H1 (cell line): ENCODE data around the gene CPSF7. TPM values are rescaled to one million over a fixed set of nuclear protein-coding genes. Genes with fewer than 3 reads are reported as not detected.

Experiments used
- CTCF ChIA-PET: fragments of 300-600 bp; sonication (Branson Sonifier 250); formaldehyde crosslinking; loops from one replicate; lab custom pipeline; 2021; ENCODE audit not compliant: partially characterized antibody; lab: Charles Lee
- POLR2A ChIA-PET: fragments of 300-600 bp; sonication (Branson Sonifier 250); formaldehyde crosslinking; loops from one replicate; lab custom pipeline; 2021; ENCODE audit warnings: inconsistent platforms; ENCODE audit not compliant: partially characterized antibody; lab: Charles Lee
- DNase-seq, 2 experiments: peaks; one replicate each; pipeline versions ENCODE4 v3.0.0 to v3.0.0-alpha.2; 2010 to 2022; ENCODE audit warnings: low spot score in 2 of 2, low read depth in 1 of 2, mixed read lengths in 1 of 2
- FAIRE-seq: peaks from 2 replicates; lab custom pipeline; 2011; peaks lifted over from hg19 to GRCh38; lab: Jason Lieb, UNC
- H2AFZ ChIP-seq: 2 replicates; pipeline ENCODE4 v1.8.1; 2012; ENCODE audit warnings: low read length, inconsistent platforms
- H2AK5ac ChIP-seq: 2 replicates; pipeline ENCODE4 v1.6.1; 2013; ENCODE audit warnings: low read depth, low read length
- H2BK120ac ChIP-seq: replicated peaks from 2 replicates; pipeline ENCODE3; 2013; ENCODE audit warnings: low read depth, low read length, inconsistent platforms
- H2BK12ac ChIP-seq: 2 replicates; pipeline ENCODE4 v1.6.1; 2013; ENCODE audit warnings: low read depth, low read length
- H2BK15ac ChIP-seq: 2 replicates; pipeline ENCODE4 v1.6.1; 2013; ENCODE audit warnings: low read length
- H2BK20ac ChIP-seq: 2 replicates; pipeline ENCODE4 v1.6.1; 2013; ENCODE audit warnings: low read length
- H2BK5ac ChIP-seq: 2 replicates; pipeline ENCODE4 v1.6.1; 2013; ENCODE audit warnings: low read depth, low read length
- H3K14ac ChIP-seq: 2 replicates; pipeline ENCODE4 v1.6.1; 2013; ENCODE audit warnings: inconsistent platforms; ENCODE audit not compliant: insufficient read length
- H3K18ac ChIP-seq: 2 replicates; pipeline ENCODE4 v1.6.1; 2013; ENCODE audit warnings: low read length; ENCODE audit errors: extremely low read depth
- H3K23ac ChIP-seq: 2 replicates; pipeline ENCODE4 v1.6.1; 2013; ENCODE audit warnings: inconsistent platforms; ENCODE audit not compliant: insufficient read length
- H3K23me2 ChIP-seq: 2 replicates; pipeline ENCODE4 v1.6.1; 2013; ENCODE audit warnings: low read depth, low read length
- H3K27ac ChIP-seq: 2 replicates; pipeline ENCODE4 v1.6.1; 2011; ENCODE audit warnings: low read depth, low read length, inconsistent platforms
- H3K27me3 ChIP-seq, 4 experiments: replicated peaks in 1 of 4; 1 replicate in 1 of 4; 2 replicates in 3 of 4; pipeline versions ENCODE4 v1.6.1 to v1.8.1; 2011 to 2013; ENCODE audit warnings: low read length in 3 of 4, mild to moderate bottlenecking in 3 of 4, inconsistent platforms in 2 of 4, mixed read lengths in 2 of 4, moderate library complexity in 1 of 4; ENCODE audit not compliant: control insufficient read depth in 3 of 4, insufficient read depth in 3 of 4; ENCODE audit errors: extremely low read depth in 1 of 4
- H3K36me3 ChIP-seq, 4 experiments: 2 replicates each; pipeline versions ENCODE4 v1.6.1 to v1.8.1; 2011 to 2013; ENCODE audit warnings: mild to moderate bottlenecking in 4 of 4, low read length in 3 of 4, moderate library complexity in 2 of 4, control low read depth in 1 of 4, inconsistent platforms in 1 of 4; ENCODE audit not compliant: insufficient read depth in 4 of 4, control insufficient read depth in 2 of 4
- H3K4ac ChIP-seq: replicated peaks from 2 replicates; pipeline ENCODE3; 2013; ENCODE audit warnings: low read length, low read depth, mixed read lengths, inconsistent platforms; ENCODE audit not compliant: insufficient read length
- H3K4me1 ChIP-seq, 4 experiments: replicated peaks in 1 of 4; 1 replicate in 1 of 4; 2 replicates in 3 of 4; pipeline versions ENCODE4 v1.6.1 to v1.8.1; 2011 to 2013; ENCODE audit warnings: low read length in 3 of 4, inconsistent platforms in 2 of 4, mixed read lengths in 1 of 4; ENCODE audit not compliant: insufficient read depth in 4 of 4, control insufficient read depth in 3 of 4
- H3K4me2 ChIP-seq, 2 experiments: 2 replicates each; pipeline versions ENCODE4 v1.6.1 to v1.8.1; 2011 to 2013; ENCODE audit warnings: low read depth in 2 of 2, low read length in 2 of 2, control low read depth in 1 of 2, inconsistent platforms in 1 of 2, mild to moderate bottlenecking in 1 of 2; ENCODE audit not compliant: insufficient read depth in 1 of 2
- H3K4me3 ChIP-seq, 4 experiments: fragments of 200-600, 300-600 bp in 1 of 4; sonication (generic), shearing (Covaris generic), sonication (Bioruptor Twin) in 1 of 4; 2 replicates each; pipeline versions ENCODE4 v1.5.1 to v1.8.1; 2011 to 2016; ENCODE audit warnings: low read length in 4 of 4, low read depth in 3 of 4, control low read depth in 2 of 4, inconsistent platforms in 2 of 4, mild to moderate bottlenecking in 2 of 4, mixed read lengths in 1 of 4, moderate library complexity in 1 of 4; ENCODE audit not compliant: insufficient read depth in 2 of 4; ENCODE audit errors: extremely low read depth in 1 of 4
- H3K56ac ChIP-seq: replicated peaks from 2 replicates; pipeline ENCODE3; 2013; ENCODE audit warnings: low read depth, mild to moderate bottlenecking, mixed read lengths, low read length, inconsistent platforms; ENCODE audit not compliant: insufficient read length
- H3K79me1 ChIP-seq: 2 replicates; pipeline ENCODE4 v1.6.1; 2013; ENCODE audit warnings: low read depth, low read length, control low read depth
- H3K79me2 ChIP-seq, 2 experiments: 2 replicates each; pipeline versions ENCODE4 v1.6.1 to v1.8.1; 2012 to 2013; ENCODE audit warnings: low read length in 2 of 2, mild to moderate bottlenecking in 2 of 2, inconsistent platforms in 1 of 2; ENCODE audit not compliant: insufficient read depth in 2 of 2, control insufficient read depth in 1 of 2
- H3K9ac ChIP-seq, 4 experiments: replicated peaks in 1 of 4; 1 replicate in 1 of 4; 2 replicates in 3 of 4; pipeline versions ENCODE4 v1.6.1 to v1.8.1; 2011 to 2013; ENCODE audit warnings: low read depth in 3 of 4, low read length in 3 of 4, control low read depth in 2 of 4, mild to moderate bottlenecking in 2 of 4, moderate library complexity in 2 of 4, inconsistent platforms in 1 of 4; ENCODE audit errors: extremely low read depth in 1 of 4
- H3K9me3 ChIP-seq, 2 experiments: 2 replicates each; pipeline versions ENCODE4 v1.6.1 to v1.8.1; 2012 to 2013; ENCODE audit warnings: mild to moderate bottlenecking in 2 of 2, moderate library complexity in 2 of 2, control low read depth in 1 of 2, inconsistent platforms in 1 of 2, low read depth in 1 of 2, low read length in 1 of 2, mixed read lengths in 1 of 2; ENCODE audit not compliant: insufficient read depth in 2 of 2
- H4K20me1 ChIP-seq, 2 experiments: replicated peaks in 1 of 2; 2 replicates each; pipeline versions ENCODE3 to v1.8.1; 2011 to 2013; ENCODE audit warnings: inconsistent platforms in 2 of 2, low read length in 2 of 2, mild to moderate bottlenecking in 1 of 2; ENCODE audit not compliant: insufficient read depth in 2 of 2, control insufficient read depth in 1 of 2
- H4K5ac ChIP-seq: 2 replicates; pipeline ENCODE4 v1.6.1; 2013; ENCODE audit warnings: low read length, low read depth, mixed read lengths, inconsistent platforms; ENCODE audit not compliant: insufficient read length
- H4K8ac ChIP-seq: 2 replicates; pipeline ENCODE4 v1.8.0; 2013; ENCODE audit warnings: mild to moderate bottlenecking, moderate library complexity, low read length, inconsistent platforms; ENCODE audit not compliant: insufficient read depth; ENCODE audit errors: extremely low read depth
- H4K91ac ChIP-seq: replicated peaks from 2 replicates; pipeline ENCODE3; 2013; ENCODE audit warnings: low read length, mixed read lengths, inconsistent platforms; ENCODE audit not compliant: insufficient read length
- CHD2 ChIP-seq: IDR thresholded peaks from 2 replicates; pipeline ENCODE4 v1.6.1; 2012; ENCODE audit warnings: low read length, improper control_type of control experiment
- JUN ChIP-seq: IDR thresholded peaks from 2 replicates; pipeline ENCODE4 v1.6.1; 2011; ENCODE audit warnings: low read depth, mild to moderate bottlenecking, improper control_type of control experiment, low read length
- RXRA ChIP-seq: IDR thresholded peaks from 2 replicates; pipeline ENCODE4 v1.6.1; 2011; ENCODE audit warnings: low read depth, mild to moderate bottlenecking, low read length, moderate library complexity; ENCODE audit not compliant: insufficient read depth
- SIRT6 ChIP-seq: IDR thresholded peaks from one replicate; pipeline ENCODE4 v1.7.1; 2012; ENCODE audit warnings: low read length, inconsistent platforms
- WGBS, 2 experiments: shearing (Covaris generic) in 1 of 2; methylation state at CpG; one replicate each; pipeline versions ENCODE4 v1.1.6 to v1.1.7; 2013 to 2015; ENCODE audit warnings: low lambda C conversion rate in 2 of 2, mixed read lengths in 2 of 2, inconsistent platforms in 1 of 2, low coverage in 1 of 2, missing lambda C conversion rate in 1 of 2; ENCODE audit not compliant: insufficient replicate concordance in 2 of 2, insufficient coverage in 1 of 2, insufficient read length in 1 of 2; ENCODE audit errors: extremely low coverage in 1 of 2, missing lambda C conversion rate in 1 of 2; 5-methylcytosine and 5-hydroxymethylcytosine counted together
- polyA plus RNA-seq, 7 experiments: library from polyadenylated mRNA; depleted of rRNA in 3 of 7; stranded (reverse) in 5 of 7; unstranded in 2 of 7; fragments of >200 nt in 5 of 7; fragments of 200-250 nt in 2 of 7; gene quantifications; 1 replicate in 5 of 7; 2 replicates in 1 of 7; 4 replicates in 1 of 7; pipeline versions ENCODE4 v1.2.1 to v1.2.3, GENCODE V29; 2011 to 2013; ENCODE audit warnings: missing spikeins in 2 of 7, mixed read lengths in 2 of 7
- total RNA-seq: library from RNA; stranded (reverse); fragmentation: NEBNext Ultra II Directional; extraction: Animal tissue kit (Norgen Biotek cat#: 25700); gene quantifications from 2 replicates; pipeline ENCODE4 v1.2.1, GENCODE V29; 2021

The CPSF7 gene
- total and polyA plus RNA-seq, 2 of the 8 experiments (the other 6 are each of a cell fraction or from before 2014, with no cell fraction given), result 95.9 to 122 TPM

GRCh38 chr11:61473370-61474012, 43.7 kb upstream of the CPSF7 start:
- Histone ChIP-seq H3K4ac (no peak overlapping the region), H2BK20ac (no peak overlapping the region), H2BK120ac (no peak overlapping the region), H3K4me1 (peaks cover 0 to 4% (median 0%) of the 10 kb centered on the region in 4 experiments; a peak in 1 of 7 replicates), H3K4me3 (no peak overlapping the region), H3K27me3 (no peaks in the 10 kb centered on the region), H3K79me2 (no peaks in the 10 kb centered on the region), H2AK5ac (no peak overlapping the region), H3K23ac (no peak overlapping the region), H4K5ac (no peak overlapping the region), H3K23me2 (no peaks in the 10 kb centered on the region), H2BK12ac (no peak overlapping the region), H3K9ac (no peak overlapping the region), H4K91ac (no peak overlapping the region), H2BK5ac (no peak overlapping the region), H3K27ac (no peak overlapping the region), H3K9me3 (no peaks in the 10 kb centered on the region), H2AFZ (no peak overlapping the region), H4K8ac (no peak overlapping the region), H3K18ac (no peak overlapping the region), H3K14ac (no peak overlapping the region), H3K56ac (no peak overlapping the region), H3K36me3 (0 out of 8 replicates have a peak, but pooled peaks cover 0 to 4% (median 0%) of the 10 kb centered on the region in 4 experiments), H4K20me1 (peaks cover 0 to 2% of the 10 kb centered on the region in 2 experiments), H3K4me2 (no peak overlapping the region), H3K79me1 (no peaks in the 10 kb centered on the region), H2BK15ac (no peak overlapping the region)
- ChIA-PET CTCF (interaction anchor here (0.9 to 57.8 kb wide), 12 partner anchors 9 to 162 kb away, joined by 3 to 2106 read pairs (median 6); partner anchors contain the start of gene LRRC10B), POLR2A (interaction anchor here (1.4 to 1.9 kb wide), 2 partner anchors 44 to 67 kb away, joined by 3 to 5 read pairs; no protein-coding TSS in a partner anchor)
- DNase-seq, result no peak
- no peak for FAIRE-seq
- TF ChIP-seq CHD2 (no peak), JUN (no peak), SIRT6 (no peak), RXRA (no peak)
- WGBS, 2 experiments, result 94% methylated on average over 3 of the region's 3 CpGs; no CpG with 5 or more reads in 1 of the 2 experiments
